OCI-LY1 (cell line): Measurements from ENCODE around the gene SOBP.

Source experiments
- EZH2 ChIP-seq: fragments of 200-600 bp; sonication (generic), shearing (Covaris generic); IDR thresholded peaks from 2 replicates; pipeline ENCODE4 v1.8.0; 2017; ENCODE audit warnings: borderline replicate concordance, mixed run types, mild to moderate bottlenecking, antibody characterized with exemption, low read length, moderate library complexity, mixed read lengths
- TF ChIP-seq, protein P1 (sequence below): fragments of 200-600 bp; sonication (generic), shearing (Covaris generic); IDR thresholded peaks from 2 replicates; pipeline ENCODE4 v1.5.1; 2017; ENCODE audit warnings: mild to moderate bottlenecking, antibody characterized with exemption, low read length, moderate library complexity, mixed read lengths

DNA sequence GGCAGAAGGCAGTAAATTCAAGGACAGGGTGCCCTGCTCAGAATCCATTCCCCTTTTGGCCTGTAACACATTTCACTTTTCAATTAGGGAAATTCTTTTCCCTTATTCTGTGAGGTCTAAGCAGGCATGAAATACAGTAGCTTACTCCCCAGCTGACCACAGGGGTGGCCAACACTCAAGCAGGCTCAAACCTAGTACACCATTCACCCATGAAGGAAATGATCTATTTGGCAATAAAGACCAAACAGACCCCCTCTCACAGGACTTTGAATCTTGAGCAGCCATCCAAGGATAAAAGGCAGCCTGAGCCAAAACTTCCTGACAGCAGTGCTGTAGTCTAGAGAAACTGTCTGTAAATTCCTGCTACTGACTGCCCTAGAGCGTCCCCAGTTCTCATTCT, 48.2 kb upstream of the SOBP start:
- TF ChIP-seq, protein P1, sequence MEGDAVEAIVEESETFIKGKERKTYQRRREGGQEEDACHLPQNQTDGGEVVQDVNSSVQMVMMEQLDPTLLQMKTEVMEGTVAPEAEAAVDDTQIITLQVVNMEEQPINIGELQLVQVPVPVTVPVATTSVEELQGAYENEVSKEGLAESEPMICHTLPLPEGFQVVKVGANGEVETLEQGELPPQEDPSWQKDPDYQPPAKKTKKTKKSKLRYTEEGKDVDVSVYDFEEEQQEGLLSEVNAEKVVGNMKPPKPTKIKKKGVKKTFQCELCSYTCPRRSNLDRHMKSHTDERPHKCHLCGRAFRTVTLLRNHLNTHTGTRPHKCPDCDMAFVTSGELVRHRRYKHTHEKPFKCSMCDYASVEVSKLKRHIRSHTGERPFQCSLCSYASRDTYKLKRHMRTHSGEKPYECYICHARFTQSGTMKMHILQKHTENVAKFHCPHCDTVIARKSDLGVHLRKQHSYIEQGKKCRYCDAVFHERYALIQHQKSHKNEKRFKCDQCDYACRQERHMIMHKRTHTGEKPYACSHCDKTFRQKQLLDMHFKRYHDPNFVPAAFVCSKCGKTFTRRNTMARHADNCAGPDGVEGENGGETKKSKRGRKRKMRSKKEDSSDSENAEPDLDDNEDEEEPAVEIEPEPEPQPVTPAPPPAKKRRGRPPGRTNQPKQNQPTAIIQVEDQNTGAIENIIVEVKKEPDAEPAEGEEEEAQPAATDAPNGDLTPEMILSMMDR, result no peak
- TF ChIP-seq EZH2, result no peak
